Esophagus (tissue), 2 donors: Measurements from ENCODE around the gene LANCL1. TPM values are rescaled to one million over a fixed set of nuclear protein-coding genes. Genes with fewer than 3 reads are reported as not detected.

Source experiments
- H3K27ac ChIP-seq, 2 donors: one replicate each; pipeline ENCODE4 v1.5.1; 2013; ENCODE audit warnings: low read depth in 2 of 2, mild to moderate bottlenecking in 2 of 2, inconsistent platforms in 1 of 2, low read length in 1 of 2, moderate library complexity in 1 of 2
- H3K27me3 ChIP-seq, 2 donors: one replicate each; pipeline ENCODE4 v1.6.1; 2013; ENCODE audit warnings: low read length in 2 of 2, control low read depth in 1 of 2, mild to moderate bottlenecking in 1 of 2; ENCODE audit not compliant: insufficient read depth in 2 of 2, control insufficient read depth in 1 of 2
- H3K36me3 ChIP-seq, 2 donors: one replicate each; pipeline ENCODE4 v1.6.1; 2013; ENCODE audit warnings: low read length in 1 of 2; ENCODE audit not compliant: control insufficient read depth in 2 of 2, insufficient read depth in 2 of 2
- H3K4me1 ChIP-seq, 2 donors: one replicate each; pipeline ENCODE4 v1.6.1; 2013; ENCODE audit warnings: low read length in 1 of 2; ENCODE audit not compliant: control insufficient read depth in 2 of 2, insufficient read depth in 2 of 2
- H3K4me3 ChIP-seq, 2 donors: one replicate each; pipeline ENCODE4 v1.5.1; 2013; ENCODE audit warnings: low read length in 2 of 2, mild to moderate bottlenecking in 2 of 2, low read depth in 1 of 2, moderate library complexity in 1 of 2
- H3K9me3 ChIP-seq, 2 donors: one replicate each; pipeline ENCODE4 v1.6.1; 2013; ENCODE audit warnings: mild to moderate bottlenecking in 2 of 2, low read depth in 1 of 2, low read length in 1 of 2, moderate library complexity in 1 of 2; ENCODE audit not compliant: control insufficient read depth in 2 of 2, insufficient read depth in 1 of 2
- WGBS, 2 donors: extraction: QIAGEN DNeasy Blood & Tissue Kit; methylation state at CpG; one replicate each; pipeline ENCODE4 v1.1.7; 2013; 5-methylcytosine and 5-hydroxymethylcytosine counted together
- polyA plus RNA-seq, 2 donors: library from polyadenylated mRNA; stranded (reverse); fragments of 200-250 nt; gene quantifications; one replicate each; pipeline ENCODE4 v1.2.3, GENCODE V29; 2013
- donor health status: healthy with polysubstance abuse.
- donor health status: Bipolar disorder and iron deficiency.

Gene LANCL1
- polyA plus RNA-seq, 2 donors = 4.4 to 13.8 TPM

- Histone ChIP-seq H3K4me1 (no peaks in the 10 kb centered on the region), H3K9me3 (no peaks in the 10 kb centered on the region), H3K36me3 (no peaks in the 10 kb centered on the region), H3K27ac (no peak overlapping the region), H3K27me3 (no peaks in the 10 kb centered on the region), H3K4me3 (no peak overlapping the region)
- 64 to 70% methylated on average over 2 of the region's 2 CpGs for WGBS, 2 donors
Observed at GRCh38 chr2:210422366-210422765, 54.2 kb downstream of the LANCL1 start.

DNA sequence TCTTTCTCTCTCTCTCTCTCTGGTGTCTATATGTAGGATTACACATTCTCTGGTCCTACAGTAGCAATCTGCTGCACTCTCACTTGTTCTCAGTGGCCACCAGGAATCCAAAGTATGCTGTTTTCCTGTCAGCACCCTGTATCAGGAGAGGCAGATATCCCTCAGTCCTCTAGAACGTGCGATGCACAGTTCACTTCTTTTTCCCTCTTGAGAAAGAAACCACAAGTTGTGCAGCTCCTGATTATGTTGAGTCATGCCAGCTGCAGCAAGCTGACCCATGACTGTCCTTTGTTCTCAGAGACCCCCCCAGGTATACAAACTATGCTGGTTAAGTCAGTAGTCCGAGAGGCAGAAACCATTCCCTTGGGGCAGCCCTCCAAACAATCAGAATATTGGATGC lies 54.6 kb downstream of the LANCL1 start:
- no peaks in the 10 kb centered on the region for H3K4me1 ChIP-seq
- no peak overlapping the region for H3K4me3 ChIP-seq
- H3K36me3 ChIP-seq = no peaks in the 10 kb centered on the region
- WGBS, 2 donors = 34 to 45% methylated on average over 3 of the region's 3 CpGs
- H3K9me3 ChIP-seq = no peaks in the 10 kb centered on the region
- H3K27ac ChIP-seq = no peak overlapping the region
- H3K27me3 ChIP-seq = no peaks in the 10 kb centered on the region

DNA sequence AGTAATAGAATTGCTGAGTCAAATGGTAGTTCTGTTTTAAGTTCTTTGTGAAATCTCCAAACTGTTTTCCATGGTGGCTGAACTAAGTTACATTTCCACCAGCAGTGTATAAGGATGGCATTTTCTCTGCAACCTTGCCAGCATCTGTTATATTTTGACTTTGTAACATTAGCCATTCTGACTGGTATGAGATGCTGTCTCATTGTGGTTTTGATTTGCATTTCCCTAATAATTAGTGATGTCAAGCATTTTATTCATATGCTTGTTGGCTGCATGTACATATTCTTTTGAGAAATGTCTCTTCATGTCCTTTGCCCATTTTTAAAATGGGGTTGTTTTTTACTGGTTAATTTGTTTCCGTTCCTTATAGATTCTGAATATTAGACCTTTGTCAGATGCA lies 63.9 kb downstream of the LANCL1 start:
- Histone ChIP-seq H3K9me3 (peaks cover 0 to 3% of the 10 kb centered on the region in 2 donors), H3K27me3 (no peaks in the 10 kb centered on the region), H3K36me3 (no peaks in the 10 kb centered on the region), H3K4me1 (no peaks in the 10 kb centered on the region), H3K27ac (no peak overlapping the region), H3K4me3 (no peak overlapping the region)
- WGBS, 2 donors = 95 to 97% methylated on average over 1 of the region's 1 CpG

DNA sequence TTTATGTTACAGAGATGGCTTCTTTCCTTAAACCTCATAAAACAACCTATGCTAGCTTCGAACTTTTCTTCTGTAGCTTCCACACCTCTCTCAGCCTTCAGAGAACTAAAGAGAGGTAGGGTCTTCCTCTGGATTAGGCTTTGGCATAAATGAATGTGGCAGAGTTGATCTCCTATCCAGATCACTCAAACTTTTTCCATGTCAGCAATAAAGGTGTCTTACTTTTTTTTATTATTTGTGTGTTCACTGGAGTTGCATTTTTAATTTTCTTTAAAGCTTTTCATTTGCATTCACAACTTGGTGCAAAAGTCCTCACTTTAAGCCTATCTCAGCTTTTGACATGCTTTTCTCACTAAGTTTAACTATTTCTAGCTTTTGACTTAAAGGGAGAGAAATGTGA lies 66.0 kb downstream of the LANCL1 start:
- 66 to 70% methylated on average over 1 of the region's 1 CpG for WGBS, 2 donors
- Histone ChIP-seq H3K4me3 (no peak overlapping the region), H3K27me3 (no peaks in the 10 kb centered on the region), H3K4me1 (no peaks in the 10 kb centered on the region), H3K36me3 (no peaks in the 10 kb centered on the region), H3K27ac (no peak overlapping the region), H3K9me3 (no peaks in the 10 kb centered on the region)

GRCh38 chr2:210399440-210400041 lies 77.0 kb downstream of the LANCL1 start:
- 40 to 63% methylated on average over 3 of the region's 3 CpGs for WGBS, 2 donors
- Histone ChIP-seq H3K27ac (no peak overlapping the region), H3K27me3 (no peaks in the 10 kb centered on the region), H3K36me3 (no peaks in the 10 kb centered on the region), H3K4me1 (no peaks in the 10 kb centered on the region), H3K4me3 (no peak overlapping the region), H3K9me3 (no peaks in the 10 kb centered on the region)

DNA sequence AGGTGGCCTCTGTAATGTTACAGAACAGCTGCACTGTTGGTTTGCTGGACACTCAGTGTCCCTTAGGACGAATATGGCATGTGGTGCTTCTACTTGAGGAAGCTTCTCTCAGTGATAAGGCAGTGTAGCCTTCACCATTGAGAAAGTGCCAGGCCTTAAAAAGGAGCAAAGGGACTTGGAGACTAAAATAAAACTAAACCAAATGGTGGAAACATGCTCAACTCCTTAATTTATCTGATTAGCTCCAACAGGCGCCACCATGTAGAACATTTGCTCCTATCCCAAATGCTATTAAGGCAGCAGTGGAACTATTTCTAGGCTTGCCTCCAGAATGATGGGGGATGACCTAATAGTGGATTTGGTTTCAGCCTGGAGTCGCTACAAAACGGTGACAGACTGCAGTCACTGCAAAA lies 84.1 kb downstream of the LANCL1 start:
- WGBS, 2 donors = 73 to 76% methylated on average over 4 of the region's 4 CpGs
- H3K27me3 ChIP-seq = no peaks in the 10 kb centered on the region

GRCh38 chr2:210389856-210390255 lies 86.7 kb downstream of the LANCL1 start:
- 75 to 81% methylated on average over 3 of the region's 3 CpGs for WGBS, 2 donors
- Histone ChIP-seq H3K27me3 (no peaks in the 10 kb centered on the region), H3K27ac (no peak overlapping the region), H3K4me1 (no peaks in the 10 kb centered on the region), H3K9me3 (no peaks in the 10 kb centered on the region), H3K4me3 (no peak overlapping the region), H3K36me3 (no peaks in the 10 kb centered on the region)

More for the DNA sequence above, 84.1 kb downstream of the LANCL1 start:
- Histone ChIP-seq H3K36me3 (no peaks in the 10 kb centered on the region), H3K4me1 (no peaks in the 10 kb centered on the region), H3K9me3 (no peaks in the 10 kb centered on the region), H3K27ac (no peak overlapping the region), H3K4me3 (no peak overlapping the region)

DNA sequence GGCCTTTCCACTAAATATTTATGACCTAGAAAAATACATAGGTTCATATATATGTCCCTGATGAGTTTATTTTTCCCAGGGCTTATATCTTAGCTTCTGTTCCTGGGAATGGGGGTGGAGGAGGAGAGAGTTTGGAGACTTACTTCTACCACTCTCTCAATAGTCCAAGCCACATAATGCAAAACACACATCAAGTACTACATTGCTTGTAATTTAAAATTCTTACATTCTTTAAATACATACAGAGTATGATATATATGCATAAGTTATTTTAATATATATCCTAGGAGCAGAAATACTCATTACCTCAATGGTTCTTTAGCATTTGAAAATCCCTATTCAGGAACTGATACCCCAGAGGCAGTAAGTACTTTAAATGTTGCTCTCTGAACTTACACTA lies 88.4 kb downstream of the LANCL1 start:
- H3K27ac ChIP-seq = no peak overlapping the region
- H3K4me3 ChIP-seq = no peak overlapping the region
- H3K36me3 ChIP-seq = no peaks in the 10 kb centered on the region
- no peaks in the 10 kb centered on the region for H3K27me3 ChIP-seq
- H3K9me3 ChIP-seq = no peaks in the 10 kb centered on the region
- no peaks in the 10 kb centered on the region for H3K4me1 ChIP-seq

GRCh38 chr2:210387074-210387473 lies 89.5 kb downstream of the LANCL1 start:
- Histone ChIP-seq H3K27me3 (no peaks in the 10 kb centered on the region), H3K27ac (no peak overlapping the region), H3K9me3 (no peaks in the 10 kb centered on the region), H3K4me3 (no peak overlapping the region), H3K36me3 (no peaks in the 10 kb centered on the region), H3K4me1 (no peaks in the 10 kb centered on the region)
- WGBS, 2 donors = 18 to 25% methylated on average over 1 of the region's 1 CpG
